Endothelial cell of umbilical vein (primary cell): ENCODE measurements around the gene REPS1. TPM values are rescaled to one million over a fixed set of nuclear protein-coding genes. Genes with fewer than 3 reads are reported as not detected.

ENCODE experiments used
- BruUV-seq: library from RNA; stranded (reverse); fragments of 400-500 nt; replicated peaks from 2 replicates; lab custom pipeline; 2021; lab: Mats Ljungman, UMichigan
- CTCF ChIA-PET: fragments of 300-600, 350-600 bp; sonication (Branson Sonifier 250); formaldehyde crosslinking; loops from one replicate; lab custom pipeline; 2021; ENCODE audit warnings: antibody characterized with exemption, inconsistent platforms; lab: Charles Lee
- POLR2A ChIA-PET: fragments of 300-600, 350-600 bp; sonication (Branson Sonifier 250); formaldehyde crosslinking; loops from one replicate; lab custom pipeline; 2021; ENCODE audit warnings: antibody characterized with exemption, inconsistent platforms; lab: Charles Lee
- DNase-seq: peaks from one replicate; pipeline ENCODE4 v3.0.0-alpha.2; 2011; ENCODE audit warnings: low read depth, low spot score
- FAIRE-seq: peaks from 2 replicates; lab custom pipeline; 2011; peaks lifted over from hg19 to GRCh38; lab: Jason Lieb, UNC
- H2AFZ ChIP-seq: 2 replicates; pipeline ENCODE4 v1.6.0; 2012; ENCODE audit warnings: low read depth, low read length, control low read depth, inconsistent platforms
- H3K27ac ChIP-seq: 2 replicates; pipeline ENCODE4 v1.5.1; 2011; ENCODE audit warnings: low read depth, mild to moderate bottlenecking, control low read depth, low read length, moderate library complexity; ENCODE audit not compliant: insufficient read depth
- H3K27me3 ChIP-seq, 2 experiments: 2 replicates each; pipeline versions ENCODE4 v1.6.0 to v1.6.1; 2011; ENCODE audit warnings: low read length in 2 of 2, mixed read lengths in 1 of 2; ENCODE audit not compliant: control insufficient read depth in 2 of 2, insufficient read depth in 2 of 2
- H3K36me3 ChIP-seq, 2 experiments: 2 replicates in 1 of 2; 3 replicates in 1 of 2; pipeline ENCODE4 v1.5.1; 2011; ENCODE audit warnings: low read length in 2 of 2, mild to moderate bottlenecking in 1 of 2, moderate library complexity in 1 of 2; ENCODE audit not compliant: control insufficient read depth in 2 of 2, insufficient read depth in 2 of 2; ENCODE audit errors: extremely low read depth in 1 of 2
- H3K4me1 ChIP-seq: 3 replicates; pipeline ENCODE4 v1.5.1; 2011; ENCODE audit warnings: mild to moderate bottlenecking, low read length; ENCODE audit not compliant: control insufficient read depth, insufficient read depth; ENCODE audit errors: extremely low read depth
- H3K4me2 ChIP-seq: 2 replicates; pipeline ENCODE4 v1.6.1; 2011; ENCODE audit warnings: low read length, control low read depth, mixed read lengths; ENCODE audit not compliant: insufficient read depth
- H3K4me3 ChIP-seq, 3 experiments: fragments of 200-600 bp in 1 of 3; sonication (generic), shearing (Covaris generic) in 1 of 3; replicated peaks in 1 of 3; 2 replicates each; pipeline ENCODE4 v1.5.1; 2011 to 2016; ENCODE audit warnings: control low read depth in 3 of 3, low read length in 3 of 3, mild to moderate bottlenecking in 2 of 3, inconsistent platforms in 1 of 3, low read depth in 1 of 3, moderate library complexity in 1 of 3; ENCODE audit not compliant: insufficient read depth in 1 of 3
- H3K79me2 ChIP-seq: 2 replicates; pipeline ENCODE4 v1.6.0; 2012; ENCODE audit warnings: low read length, inconsistent platforms; ENCODE audit not compliant: control insufficient read depth, insufficient read depth
- H3K9ac ChIP-seq: replicated peaks from 2 replicates; pipeline ENCODE3; 2011; ENCODE audit warnings: low read length, control low read depth; ENCODE audit not compliant: insufficient read depth; ENCODE audit errors: extremely low read depth
- H3K9me1 ChIP-seq: replicated peaks from 3 replicates; pipeline ENCODE4 v1.6.0; 2011; ENCODE audit warnings: mild to moderate bottlenecking, low read length; ENCODE audit not compliant: control insufficient read depth, insufficient read depth; ENCODE audit errors: extremely low read depth
- H3K9me3 ChIP-seq: replicated peaks from 2 replicates; pipeline ENCODE4 v1.5.1; 2012; ENCODE audit warnings: low read length, inconsistent platforms; ENCODE audit not compliant: control insufficient read depth, insufficient read depth
- H4K20me1 ChIP-seq: replicated peaks from 2 replicates; pipeline ENCODE3; 2011; ENCODE audit warnings: mild to moderate bottlenecking, low read length; ENCODE audit not compliant: control insufficient read depth, insufficient read depth; ENCODE audit errors: extremely low read depth
- CTCF ChIP-seq, 2 donors: IDR thresholded peaks; 1 replicate in 1 of 2; 2 replicates in 1 of 2; pipeline ENCODE4 v1.5.1; 2011; ENCODE audit warnings: low read length in 2 of 2, mild to moderate bottlenecking in 2 of 2, moderate library complexity in 2 of 2, control low read depth in 1 of 2, inconsistent platforms in 1 of 2, low read depth in 1 of 2; ENCODE audit not compliant: insufficient read depth in 1 of 2; ENCODE audit errors: extremely low read depth in 1 of 2
- EZH2 ChIP-seq: IDR thresholded peaks from 2 replicates; pipeline ENCODE4 v1.6.1; 2012; ENCODE audit warnings: borderline replicate concordance, low read depth, mild to moderate bottlenecking, moderate library complexity, low read length, inconsistent platforms; ENCODE audit not compliant: severe bottlenecking
- FOS ChIP-seq: IDR thresholded peaks from 2 replicates; pipeline ENCODE4 v1.6.1; 2011; ENCODE audit warnings: mild to moderate bottlenecking, low read length, moderate library complexity, borderline replicate concordance; ENCODE audit not compliant: insufficient read depth
- GATA2 ChIP-seq: IDR thresholded peaks from 2 replicates; pipeline ENCODE4 v1.7.0; 2011; ENCODE audit warnings: low read depth, mild to moderate bottlenecking, moderate library complexity, mixed read lengths, low read length; ENCODE audit not compliant: insufficient read length, insufficient read depth
- JUN ChIP-seq: IDR thresholded peaks from 2 replicates; pipeline ENCODE4 v1.6.1; 2011; ENCODE audit warnings: borderline replicate concordance, low read depth; ENCODE audit not compliant: insufficient read length, insufficient read depth
- MAX ChIP-seq: IDR thresholded peaks from 2 replicates; pipeline ENCODE4 v1.6.1; 2011; ENCODE audit not compliant: insufficient read depth, insufficient read length
- MYC ChIP-seq: IDR thresholded peaks from one replicate; pipeline ENCODE4 v1.6.1; 2011; ENCODE audit warnings: mild to moderate bottlenecking, low read depth, low read length
- POLR2A ChIP-seq: IDR thresholded peaks from 2 replicates; pipeline ENCODE4 v1.6.1; 2012; ENCODE audit warnings: low read depth, mild to moderate bottlenecking, control low read depth, low read length
- POLR2AphosphoS5 ChIP-seq: IDR thresholded peaks from 2 replicates; pipeline ENCODE4 v1.6.1; 2012; ENCODE audit warnings: low read depth, mild to moderate bottlenecking, control low read depth, low read length, moderate library complexity; ENCODE audit not compliant: insufficient read depth
- dilution Hi-C: fragments of 300-500 bp; cut with MboI; formaldehyde crosslinking; loops from one replicate; pipeline ENCODE4 v1.15.0; 2019; ENCODE audit warnings: low sequenced_read_pairs; ENCODE audit not compliant: extremely low pct_ligation_motif_present
- intact Hi-C: fragments of 100-400 bp; cut with micrococcal nuclease; formaldehyde crosslinking; loops from one replicate; pipeline ENCODE4 v1.10.0; 2022
- polyA plus RNA-seq, 4 experiments: library from polyadenylated mRNA; depleted of rRNA in 3 of 4; stranded (reverse) in 3 of 4; unstranded in 1 of 4; fragments of >200 nt; gene quantifications; 2 replicates each; pipeline versions ENCODE4 v1.2.1 to v1.2.3, GENCODE V29; 2011 to 2012; ENCODE audit warnings: missing spikeins in 1 of 4
- total RNA-seq: library from RNA; stranded (reverse); gene quantifications from 2 replicates; pipeline ENCODE4 v1.2.3, GENCODE V29; 2021

Gene REPS1
- total and polyA plus RNA-seq, 2 donors (not counting 3 experiments of a cell fraction or from before 2014, with no cell fraction given), result 20.6 to 35.0 TPM

GRCh38 chr6:138966870-138967269, 21.2 kb downstream of the REPS1 start:
- Histone ChIP-seq H3K9ac (no peak overlapping the region), H3K4me1 (peaks cover 38% of the 10 kb centered on the region), H3K36me3 (no peaks in the 10 kb centered on the region), H3K9me3 (no peaks in the 10 kb centered on the region), H3K4me3 (no peak overlapping the region), H2AFZ (no peak overlapping the region), H4K20me1 (no peaks in the 10 kb centered on the region), H3K9me1 (no peaks in the 10 kb centered on the region), H3K27me3 (no peaks in the 10 kb centered on the region), H3K79me2 (peaks cover 70% of the 10 kb centered on the region), H3K27ac (no peak overlapping the region), H3K4me2 (no peak overlapping the region)
- intact Hi-C loops (no loop called here), dilution Hi-C loops (no loop called here)
- POLR2A ChIA-PET, result no interaction called here
- TF ChIP-seq CTCF (IDR thresholded peaks at IDR 0.05; ENCODE audit: extremely low read depth in 1 of 2, insufficient read depth in 1 of 2, low read depth in 1 of 2, low read length in 2 of 2) (no peak), MAX (no peak), MYC (no peak), POLR2AphosphoS5 (no peak), JUN (no peak), EZH2 (no peak), POLR2A (no peak), FOS (no peak), GATA2 (no peak)
- CTCF ChIA-PET, result no interaction called here
- FAIRE-seq (no peak), DNase-seq (no peak)
- BruUV-seq, result no TSS peak
